Erythroblast (primary cell): ENCODE data around the gene PKN2.

ENCODE experiments used
- GATA1 ChIP-seq: IDR thresholded peaks from 2 replicates; pipeline ENCODE4 v1.6.1; 2011; ENCODE audit warnings: low read depth, mild to moderate bottlenecking, control low read depth, low read length, moderate library complexity
- POLR2A ChIP-seq: IDR thresholded peaks from 2 replicates; pipeline ENCODE4 v1.6.1; 2011; ENCODE audit warnings: mild to moderate bottlenecking, low read length

- no peak for TF ChIP-seq POLR2A
- no peak for TF ChIP-seq GATA1
Measured at GRCh38 chr1:88673446-88673845, 10.6 kb upstream of the PKN2 start.
